DND-41 (cell line): Measurements from ENCODE around the gene TBPL1.

Experiments
- ATAC-seq: fragments of 200-7000 bp; cut with Tn5 transposase; 3 replicates; pipeline ENCODE4 v1.9.1; 2021; ENCODE audit warnings: low read depth; ENCODE audit not compliant: insufficient read depth
- DNase-seq: peaks from one replicate; pipeline ENCODE4 v3.0.0-alpha.2; 2020
- H2AFZ ChIP-seq: 2 replicates; pipeline ENCODE4 v1.6.0; 2012; ENCODE audit warnings: low read depth, low read length
- H3K27ac ChIP-seq: 2 replicates; pipeline ENCODE4 v1.5.1; 2012; ENCODE audit warnings: low read length, inconsistent platforms
- H3K27me3 ChIP-seq: fragments of 200-600 bp; sonication (generic); 2 replicates; pipeline ENCODE4 v1.6.0; 2012; ENCODE audit warnings: low read length, mild to moderate bottlenecking, inconsistent platforms; ENCODE audit not compliant: insufficient read depth, poor library complexity
- H3K36me3 ChIP-seq: 2 replicates; pipeline ENCODE4 v1.5.1; 2012; ENCODE audit warnings: low read length, inconsistent platforms; ENCODE audit not compliant: insufficient read depth
- H3K4me1 ChIP-seq: 2 replicates; pipeline ENCODE4 v1.5.1; 2012; ENCODE audit warnings: mild to moderate bottlenecking, low read length; ENCODE audit not compliant: insufficient read depth
- H3K4me2 ChIP-seq: 2 replicates; pipeline ENCODE4 v1.6.0; 2012; ENCODE audit warnings: mild to moderate bottlenecking, moderate library complexity, low read length, inconsistent platforms; ENCODE audit not compliant: insufficient read depth
- H3K4me3 ChIP-seq, 2 experiments: fragments of 200-600 bp in 1 of 2; shearing (Covaris generic) in 1 of 2; 2 replicates each; pipeline ENCODE4 v1.5.1; 2012 to 2016; ENCODE audit warnings: inconsistent platforms in 2 of 2, low read length in 2 of 2, mild to moderate bottlenecking in 2 of 2, low read depth in 1 of 2, moderate library complexity in 1 of 2
- H3K79me2 ChIP-seq: 2 replicates; pipeline ENCODE4 v1.6.0; 2012; ENCODE audit warnings: low read length, inconsistent platforms; ENCODE audit not compliant: insufficient read depth
- H3K9ac ChIP-seq: 2 replicates; pipeline ENCODE4 v1.6.0; 2012; ENCODE audit warnings: low read depth, mild to moderate bottlenecking, inconsistent platforms, low read length, moderate library complexity
- H3K9me3 ChIP-seq: 2 replicates; pipeline ENCODE4 v1.5.1; 2012; ENCODE audit warnings: low read length, moderate library complexity, mild to moderate bottlenecking, inconsistent platforms; ENCODE audit not compliant: insufficient read depth, severe bottlenecking
- H4K20me1 ChIP-seq: 2 replicates; pipeline ENCODE4 v1.6.0; 2012; ENCODE audit warnings: low read length; ENCODE audit not compliant: insufficient read depth
- CTCF ChIP-seq: IDR thresholded peaks from 2 replicates; pipeline ENCODE4 v1.5.1; 2012; ENCODE audit warnings: borderline replicate concordance, low read length, moderate library complexity, mild to moderate bottlenecking; ENCODE audit not compliant: poor library complexity, severe bottlenecking; ENCODE audit errors: extremely low read depth
- EZH2 ChIP-seq: IDR thresholded peaks from 3 replicates; pipeline ENCODE4 v1.6.1; 2012; ENCODE audit warnings: borderline replicate concordance, low read depth, mild to moderate bottlenecking, moderate library complexity, low read length, inconsistent platforms; ENCODE audit not compliant: severe bottlenecking

Gene TBPL1

DNA sequence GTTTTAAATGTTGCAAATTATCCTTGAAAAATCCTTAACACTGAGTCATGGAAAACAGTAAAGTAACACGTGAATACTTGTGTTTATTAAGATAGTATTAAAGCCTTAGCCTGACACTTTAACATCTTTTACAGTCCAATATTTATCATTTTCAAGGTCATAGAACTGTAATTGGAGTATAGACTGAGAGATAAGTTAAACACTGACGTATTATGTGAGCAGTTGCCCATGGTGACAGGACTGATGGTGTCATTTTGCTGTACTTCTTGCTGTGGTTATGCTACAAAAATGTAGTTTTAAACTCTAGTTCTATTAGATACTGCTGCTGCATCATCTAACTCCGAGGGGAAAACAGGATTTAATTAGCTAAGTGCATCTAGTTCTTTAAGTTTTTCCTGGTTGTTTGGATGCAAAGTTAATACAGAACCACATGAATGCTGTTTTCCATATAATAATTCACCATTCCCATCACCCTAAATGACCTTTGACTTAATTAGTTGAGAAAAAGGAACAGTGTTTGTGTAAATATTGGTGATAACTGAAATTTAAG lies 61.6 kb downstream of the TBPL1 start:
- no peak for DNase-seq
- H3K9ac ChIP-seq, result no peak overlapping the region
- no peaks in the 10 kb centered on the region for H3K4me1 ChIP-seq
- no peaks in the 10 kb centered on the region for H3K36me3 ChIP-seq
- H3K27ac ChIP-seq, result no peak overlapping the region
- H3K4me2 ChIP-seq, result no peak overlapping the region
- ATAC-seq, result no peak
- no peaks in the 10 kb centered on the region for H3K79me2 ChIP-seq
- no peak for TF ChIP-seq EZH2
- TF ChIP-seq CTCF, result no peak
- no peak overlapping the region for H3K4me3 ChIP-seq
- H2AFZ ChIP-seq, result no peak overlapping the region
- H3K9me3 ChIP-seq, result no peaks in the 10 kb centered on the region
- H3K27me3 ChIP-seq, result peaks cover 17% of the 10 kb centered on the region
- no peaks in the 10 kb centered on the region for H4K20me1 ChIP-seq

GRCh38 chr6:134015719-134016557 lies 62.9 kb downstream of the TBPL1 start:
- Histone ChIP-seq H3K4me2 (no peak overlapping the region), H4K20me1 (no peaks in the 10 kb centered on the region), H3K27ac (no peak overlapping the region), H3K36me3 (no peaks in the 10 kb centered on the region), H3K79me2 (no peaks in the 10 kb centered on the region), H3K4me3 (no peak overlapping the region), H3K4me1 (no peaks in the 10 kb centered on the region), H2AFZ (no peak overlapping the region), H3K9ac (no peak overlapping the region), H3K27me3 (peaks cover 5% of the 10 kb centered on the region), H3K9me3 (no peaks in the 10 kb centered on the region)
- DNase-seq, result no peak
- TF ChIP-seq EZH2, result no peak
- TF ChIP-seq CTCF, result no peak
- ATAC-seq, result no peak

- Histone ChIP-seq H3K27me3 (peaks cover 3% of the 10 kb centered on the region), H3K9ac (no peak overlapping the region), H2AFZ (no peak overlapping the region), H3K4me3 (no peak overlapping the region), H3K36me3 (no peaks in the 10 kb centered on the region), H3K9me3 (no peaks in the 10 kb centered on the region), H3K4me1 (no peaks in the 10 kb centered on the region), H3K79me2 (no peaks in the 10 kb centered on the region), H3K27ac (no peak overlapping the region), H3K4me2 (no peak overlapping the region), H4K20me1 (no peaks in the 10 kb centered on the region)
- DNase-seq, result no peak
- ATAC-seq, result no peak
- TF ChIP-seq EZH2 (no peak), CTCF (no peak)
Measured at GRCh38 chr6:134016558-134016814, 63.5 kb downstream of the TBPL1 start.
